NCI-H1092 treated with DMSO at 0.1 percent for 48 hours (cell line): ENCODE measurements around the gene MAMDC4.
"Not testable (repeated sequence)": the region's sequence is repeated elsewhere in the genome, so short reads cannot be mapped to it uniquely, and the experiment has no call there.

Source experiments
- DNase-seq: peaks from one replicate; lab custom pipeline; 2025; lab: John Stamatoyannopoulos, UW

Gene MAMDC4

GRCh38 chr9:136862849-136863622 is 10.9 kb downstream of the MAMDC4 start:
- DNase-seq, result no peak

GRCh38 chr9:136863623-136864273 is 11.6 kb downstream of the MAMDC4 start:
- DNase-seq, result no peak

GRCh38 chr9:136865041-136865767 is 13.1 kb downstream of the MAMDC4 start:
- no peak for DNase-seq

DNA sequence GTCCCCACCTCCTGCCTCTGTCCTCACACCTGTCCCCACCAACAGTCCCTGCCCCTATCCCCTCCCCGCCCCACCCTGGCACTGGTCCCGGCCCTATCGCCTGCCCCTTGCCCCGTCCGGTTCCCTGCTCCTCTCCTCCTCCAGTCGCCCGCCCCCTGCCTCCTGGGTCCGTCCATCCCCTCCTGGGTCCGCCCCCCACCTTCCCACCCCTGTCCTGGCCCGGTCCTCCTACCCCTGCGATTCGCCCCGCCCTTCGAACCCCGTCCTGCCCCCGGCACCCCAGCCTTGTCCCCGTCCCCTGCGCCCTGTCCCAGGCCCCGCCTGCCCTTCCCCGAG is 13.6 kb downstream of the MAMDC4 start:
- no peak for DNase-seq

DNA sequence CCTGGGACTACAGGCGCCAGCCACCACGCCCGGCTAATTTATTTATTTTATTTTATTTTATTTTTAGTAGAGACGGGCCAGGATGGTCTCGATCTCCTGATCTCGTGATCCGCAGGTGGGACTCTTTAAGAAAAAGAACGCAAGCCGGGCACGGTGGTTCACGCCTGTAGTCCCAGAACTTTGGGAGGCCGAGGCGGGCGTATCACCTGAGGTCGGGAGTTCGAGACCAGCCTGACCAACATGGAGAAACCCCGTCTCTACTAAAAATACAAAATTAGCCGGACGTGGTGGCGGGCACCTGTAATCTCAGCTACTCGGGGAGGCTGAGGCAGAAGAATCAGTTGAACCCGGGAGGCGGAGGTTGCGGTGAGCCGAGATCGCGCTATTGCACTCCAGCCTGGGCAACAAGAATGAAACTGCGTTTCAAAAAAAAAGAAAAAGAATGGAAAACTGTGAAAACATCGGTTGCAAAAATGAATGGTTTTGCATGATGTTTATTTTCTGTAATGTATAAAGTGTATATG is 14.8 kb downstream of the MAMDC4 start:
- not testable (repeated sequence) for DNase-seq

DNA sequence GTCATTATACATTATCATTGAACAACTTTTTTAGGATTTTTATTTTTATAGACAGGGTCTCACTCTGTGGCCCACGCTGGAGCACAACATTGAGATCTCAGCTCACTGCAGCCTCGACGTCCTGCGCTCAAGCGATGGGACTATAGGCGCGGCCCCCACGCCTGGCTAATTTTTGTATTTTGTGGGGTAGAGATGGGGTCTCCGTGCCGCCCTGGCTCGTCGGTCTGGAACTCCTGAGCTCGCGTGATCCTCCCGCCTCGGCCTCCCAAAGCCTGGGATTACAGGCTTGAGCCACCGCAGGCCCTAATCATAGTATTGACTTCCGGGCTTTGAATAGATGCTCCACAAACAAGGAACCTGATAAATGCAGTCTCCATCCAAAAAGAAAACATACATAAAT is 15.3 kb downstream of the MAMDC4 start:
- DNase-seq, result no peak

DNA sequence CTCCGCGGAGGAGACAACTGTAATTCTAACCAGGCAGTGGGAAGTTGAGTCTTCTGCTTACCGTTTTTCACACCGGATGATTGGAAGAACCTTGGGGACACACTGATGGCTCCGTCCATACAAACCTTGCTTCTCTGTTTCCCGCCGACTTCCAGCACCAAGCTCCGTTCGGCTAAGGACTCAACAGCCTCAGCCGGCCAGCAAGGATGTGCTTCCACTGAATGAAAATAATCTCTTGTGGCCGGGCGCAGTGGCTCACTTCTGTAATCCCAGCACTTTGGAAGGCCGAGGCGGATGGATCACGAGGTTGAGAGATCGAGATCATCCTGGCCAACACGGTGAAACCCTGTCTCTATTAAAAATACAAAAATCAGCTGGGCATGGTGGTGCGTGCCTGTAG is 15.8 kb downstream of the MAMDC4 start:
- no peak for DNase-seq

GRCh38 chr9:136868644-136869043 is 16.5 kb downstream of the MAMDC4 start:
- DNase-seq, result no peak

GRCh38 chr9:136869611-136870010 is 17.5 kb downstream of the MAMDC4 start:
- DNase-seq, result not testable (repeated sequence)

DNA sequence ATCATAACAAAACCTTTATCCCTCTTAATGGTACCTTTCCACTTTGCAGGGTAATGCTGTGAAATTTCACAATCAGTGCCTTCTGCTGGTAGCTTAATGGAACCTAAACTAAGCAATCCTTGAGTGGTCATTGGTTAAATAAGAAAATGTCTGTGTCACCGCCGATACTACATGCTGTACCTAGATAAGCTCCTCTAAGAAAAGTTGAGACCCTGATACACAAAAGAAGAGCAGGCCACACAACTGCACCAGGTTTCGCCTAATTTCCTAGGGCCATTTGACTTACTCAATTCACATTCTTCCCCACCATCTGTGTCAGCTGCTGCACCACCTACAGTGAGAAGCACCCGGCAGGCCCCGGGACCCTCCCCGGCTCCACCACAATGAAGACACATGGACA is 23.0 kb downstream of the MAMDC4 start:
- no peak for DNase-seq

- no peak for DNase-seq
These were observed 24.3 kb downstream of the MAMDC4 start for GRCh38 chr9:136876476-136876875.

GRCh38 chr9:136880651-136881050 is 28.5 kb downstream of the MAMDC4 start:
- DNase-seq, result no peak

DNA sequence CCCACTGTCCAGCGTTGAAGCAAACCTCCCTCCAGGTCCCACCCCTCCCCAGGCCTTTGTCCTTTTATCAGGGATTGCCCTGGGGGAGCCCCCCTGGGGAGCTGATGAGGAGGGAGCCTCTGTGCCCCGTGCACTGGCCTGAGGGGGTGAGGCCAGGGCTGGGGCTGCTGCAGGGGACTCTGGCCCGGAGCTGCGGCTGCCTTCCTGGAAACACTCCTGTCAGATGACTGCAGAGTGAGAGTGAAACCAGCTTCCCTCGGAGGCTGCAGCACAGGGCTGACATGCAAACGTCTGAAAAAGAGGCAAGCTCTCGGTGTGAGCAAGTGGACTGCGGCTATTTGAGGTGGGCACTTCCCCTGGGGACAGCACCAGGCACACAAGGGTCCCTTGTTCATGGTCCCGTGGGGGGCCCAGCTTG is 29.6 kb downstream of the MAMDC4 start:
- no peak for DNase-seq

DNA sequence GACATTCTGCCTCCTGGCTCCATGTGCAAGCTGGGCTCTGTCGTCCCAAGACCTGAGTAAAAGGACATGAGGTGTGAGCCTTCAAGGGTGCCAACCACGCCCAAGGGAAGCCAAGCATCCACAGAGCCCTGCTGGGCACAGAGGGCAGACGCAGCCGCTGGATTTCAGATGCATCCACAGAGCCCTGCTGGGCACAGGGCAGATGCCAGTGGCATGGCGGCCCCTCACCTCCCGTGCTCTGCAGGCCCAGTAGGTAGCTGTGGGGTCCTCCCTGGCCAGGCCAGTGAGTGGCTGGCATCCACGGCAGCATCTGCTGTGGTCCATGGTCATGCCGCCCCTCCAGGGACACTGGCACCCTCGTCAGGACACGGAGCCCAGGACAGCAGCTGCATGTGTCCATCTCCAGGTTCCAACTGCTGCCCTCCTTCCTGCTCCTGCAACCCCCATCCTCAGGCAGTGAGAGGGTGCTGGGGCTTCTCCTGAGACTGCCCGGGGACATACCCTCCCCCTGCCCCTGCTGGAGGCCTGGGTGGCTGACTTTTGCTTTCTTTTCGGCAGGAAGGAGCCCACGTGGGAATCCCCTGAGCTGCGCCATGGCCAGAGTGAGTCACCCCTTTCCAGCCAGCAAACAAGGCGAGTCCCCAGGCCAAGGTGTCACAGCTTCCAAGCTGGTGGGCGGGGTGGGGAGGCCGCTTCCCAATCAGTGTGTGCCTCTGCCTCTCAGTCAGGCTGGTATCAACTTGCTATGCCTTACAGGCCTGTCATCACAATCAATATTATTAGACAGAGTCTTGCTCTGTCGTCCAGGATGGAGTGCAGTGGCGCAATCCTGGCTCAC is 30.2 kb downstream of the MAMDC4 start:
- DNase-seq, result no peak

DNA sequence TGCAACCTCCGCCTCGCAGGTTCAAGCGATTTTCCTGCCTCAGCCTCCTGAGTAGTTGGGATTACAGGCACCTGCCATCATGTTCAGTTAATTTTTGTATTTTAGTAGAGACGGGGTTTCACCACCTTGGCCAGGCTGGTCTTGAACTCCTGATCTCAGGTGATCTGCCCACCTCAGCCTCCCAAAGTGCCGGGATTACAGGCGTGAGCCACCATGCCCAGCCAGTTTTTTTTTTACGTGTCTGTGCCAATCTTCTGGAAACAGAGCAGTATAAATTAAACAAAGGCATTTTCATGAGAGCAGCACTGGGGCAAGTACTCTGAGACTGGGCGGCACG is 30.8 kb downstream of the MAMDC4 start:
- not testable (repeated sequence) for DNase-seq

DNA sequence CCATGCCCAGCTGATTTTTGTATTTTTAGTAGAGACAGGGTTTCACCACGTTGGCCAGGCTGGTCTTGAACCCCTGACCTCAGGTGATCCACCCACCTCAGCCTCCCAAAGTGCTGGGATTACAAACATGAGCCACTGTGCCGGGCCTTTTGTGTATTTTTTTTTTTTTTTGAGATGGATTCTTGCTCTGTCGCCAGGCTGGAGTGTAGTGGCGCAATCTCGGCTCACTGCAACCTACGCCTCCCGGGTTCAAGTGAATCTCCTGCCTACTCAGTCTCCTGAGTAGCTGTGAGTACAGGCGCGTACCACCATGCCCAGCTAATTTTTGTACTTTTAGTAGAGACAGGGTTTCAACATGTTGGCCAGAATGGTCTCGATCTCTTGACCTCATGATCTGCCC is 31.5 kb downstream of the MAMDC4 start:
- DNase-seq, result not testable (repeated sequence)

- DNase-seq, result peak; percentile 94
These were observed 33.9 kb downstream of the MAMDC4 start, which contains the start of gene TRAF2 for GRCh38 chr9:136885950-136886578. Gene TRAF2 (plus strand): TSS chr9:136886516. CDS start chr9:136898741, 12,225 bp downstream.

DNA sequence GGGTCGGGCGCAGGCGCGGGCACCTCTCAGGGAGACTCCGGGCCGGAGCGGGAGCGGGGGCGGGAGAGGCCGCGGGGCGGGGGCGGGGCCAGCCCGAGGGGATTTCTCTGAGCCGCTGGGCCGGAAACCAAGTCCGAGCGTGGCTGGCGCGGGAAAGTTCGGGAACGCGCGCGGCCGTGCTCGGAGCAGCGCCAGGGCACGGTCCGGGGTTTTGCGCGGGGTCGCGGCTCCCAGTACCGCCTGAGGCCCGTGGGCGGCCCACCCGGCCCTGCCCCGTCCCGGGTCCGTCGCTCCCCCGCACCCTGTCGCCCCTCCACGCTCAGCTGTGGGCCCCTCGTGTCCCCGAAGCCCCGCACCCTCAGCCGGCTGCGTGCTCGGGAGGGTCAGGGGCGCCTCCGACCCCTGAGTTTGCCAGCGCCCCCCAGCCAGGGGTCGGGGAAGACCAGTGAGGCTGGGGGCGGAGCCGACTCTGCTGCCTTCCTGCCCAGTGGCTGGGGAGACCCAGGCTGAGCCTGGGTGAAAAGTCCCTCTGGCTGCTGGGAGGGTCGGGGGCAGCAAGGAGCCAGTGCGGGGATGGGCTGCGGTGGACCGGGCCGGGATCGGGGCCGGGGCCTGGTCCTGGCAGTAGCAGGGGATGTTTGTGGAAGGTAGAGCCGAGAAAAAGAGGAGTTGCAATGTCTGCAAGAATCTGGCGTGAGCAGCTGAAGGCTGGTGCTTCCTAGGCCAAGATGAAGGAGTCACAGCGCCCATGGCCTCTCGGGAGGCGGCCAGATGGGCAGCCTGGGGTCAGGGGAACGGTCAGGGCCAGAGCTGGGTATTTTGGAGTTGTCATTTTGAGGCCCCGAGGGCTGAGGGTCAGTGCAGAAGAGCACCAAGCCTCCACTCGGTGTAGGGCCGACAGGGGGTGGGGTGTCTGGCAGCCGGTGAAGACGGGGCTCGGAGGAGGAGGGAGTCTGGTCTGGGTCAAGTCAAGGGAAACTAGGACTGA is 34.8 kb downstream of the MAMDC4 start:
- no peak for DNase-seq

GRCh38 chr9:136888454-136888853 is 36.3 kb downstream of the MAMDC4 start:
- DNase-seq, result no peak

- DNase-seq, result no peak
These were observed 37.7 kb downstream of the MAMDC4 start for GRCh38 chr9:136889858-136890257.
